Esophagus muscularis mucosa (tissue), 4 donors: Measurements from ENCODE around the gene ARID5B. TPM values are rescaled to one million over a fixed set of nuclear protein-coding genes. Genes with fewer than 3 reads are reported as not detected.

Source experiments
- DNase-seq: peaks from one replicate; pipeline ENCODE4 v3.0.0-alpha.2; 2017; ENCODE audit errors: extremely low spot score
- H3K27ac ChIP-seq, 4 donors: fragments of 200-600 bp; sonication (generic); replicated peaks in 1 of 4; 1 replicate in 3 of 4; 2 replicates in 1 of 4; pipeline ENCODE4 v1.5.1; 2016 to 2019; ENCODE audit warnings: mild to moderate bottlenecking in 1 of 4
- H3K27me3 ChIP-seq, 4 donors: fragments of 200-600 bp; sonication (generic); one replicate each; pipeline versions ENCODE4 v1.5.1 to v1.6.0; 2016 to 2019
- H3K36me3 ChIP-seq, 4 donors: fragments of 200-600 bp; sonication (generic); one replicate each; pipeline ENCODE4 v1.5.1; 2016 to 2019
- H3K4me1 ChIP-seq, 4 donors: fragments of 200-600 bp; sonication (generic); one replicate each; pipeline ENCODE4 v1.5.1; 2016 to 2019
- H3K4me3 ChIP-seq, 4 donors: fragments of 200-600 bp; sonication (generic); 1 replicate in 2 of 4; 2 replicates in 2 of 4; pipeline ENCODE4 v1.5.1; 2016 to 2019; ENCODE audit warnings: mild to moderate bottlenecking in 4 of 4, moderate library complexity in 1 of 4
- H3K9me3 ChIP-seq, 4 donors: fragments of 200-600 bp; sonication (generic); 1 replicate in 3 of 4; 2 replicates in 1 of 4; pipeline ENCODE4 v1.5.1; 2016 to 2019
- CTCF ChIP-seq, 3 experiments: fragments of 200-600 bp in 2 of 3; fragments of 450-650 bp in 1 of 3; sonication (generic) in 2 of 3; IDR thresholded peaks; one replicate each; pipeline ENCODE4 v1.5.1; 2017 to 2019; ENCODE audit warnings: antibody characterized with exemption in 3 of 3, mild to moderate bottlenecking in 2 of 3, moderate library complexity in 1 of 3
- EP300 ChIP-seq: sonication (generic); formaldehyde crosslinking; IDR thresholded peaks from one replicate; pipeline ENCODE4 v1.6.1; 2017; ENCODE audit warnings: antibody characterized with exemption
- POLR2A ChIP-seq: fragments of 450-650 bp; IDR thresholded peaks from one replicate; pipeline ENCODE4 v1.6.1; 2017; ENCODE audit warnings: antibody characterized with exemption, moderate library complexity, mild to moderate bottlenecking, low read depth
- POLR2AphosphoS5 ChIP-seq, 2 donors: sonication (generic); formaldehyde crosslinking; IDR thresholded peaks; one replicate each; pipeline ENCODE4 v1.6.1; 2017; ENCODE audit warnings: antibody characterized with exemption in 2 of 2
- WGBS: methylation state at CpG from one replicate; pipeline ENCODE4 v1.1.5; 2018; 5-methylcytosine and 5-hydroxymethylcytosine counted together
- intact Hi-C: fragments of 100-400 bp; cut with DNase I; formaldehyde crosslinking; loops from one replicate; pipeline ENCODE4 v1.15.1; 2023
- total RNA-seq, 4 donors: library from RNA; depleted of rRNA; stranded (reverse); fragments of >200 nt; gene quantifications; one replicate each; pipeline versions ENCODE4 v1.1.0 to v1.2.1, GENCODE V29; 2016

ARID5B gene
- total RNA-seq, 4 donors from 2014 or later: 33.6 to 150 (median 64.9) TPM

- intact Hi-C loops: no loop called here
Measured at GRCh38 chr10:61892961-61893360, 8.5 kb upstream of the ARID5B start.

GRCh38 chr10:61894133-61894532 is 7.4 kb upstream of the ARID5B start:
- no peaks in the 10 kb centered on the region for H3K36me3 ChIP-seq
- H3K4me3 ChIP-seq: no peak overlapping the region
- no peak overlapping the region for H3K27ac ChIP-seq
- 74% methylated on average over 4 of the region's 4 CpGs for WGBS
- intact Hi-C loops: no loop called here
- H3K4me1 ChIP-seq: peaks cover 12 to 23% (median 20%) of the 10 kb centered on the region in 4 donors
- DNase-seq: no peak
- TF ChIP-seq CTCF (IDR thresholded peaks at IDR 0.05): no peak
- no peak for TF ChIP-seq EP300
- TF ChIP-seq POLR2AphosphoS5 (IDR thresholded peaks at IDR 0.05): no peak
- TF ChIP-seq POLR2A: no peak
- no peaks in the 10 kb centered on the region for H3K9me3 ChIP-seq
- no peaks in the 10 kb centered on the region for H3K27me3 ChIP-seq

More at GRCh38 chr10:61892961-61893360, 8.5 kb upstream of the ARID5B start:
- TF ChIP-seq EP300 (no peak), POLR2A (no peak), CTCF (IDR thresholded peaks at IDR 0.05) (no peak), POLR2AphosphoS5 (IDR thresholded peaks at IDR 0.05) (no peak)
- H3K27me3 ChIP-seq: no peaks in the 10 kb centered on the region
- H3K4me3 ChIP-seq: no peak overlapping the region
- H3K27ac ChIP-seq: no peak overlapping the region
- 91% methylated on average over 4 of the region's 4 CpGs for WGBS
- no peaks in the 10 kb centered on the region for H3K9me3 ChIP-seq
- DNase-seq: no peak
- H3K36me3 ChIP-seq: no peaks in the 10 kb centered on the region
- peaks cover 10 to 13% (median 12%) of the 10 kb centered on the region in 4 donors for H3K4me1 ChIP-seq

- Histone ChIP-seq H3K4me3 (no peak overlapping the region), H3K36me3 (no peaks in the 10 kb centered on the region), H3K27me3 (no peaks in the 10 kb centered on the region), H3K27ac (no peak overlapping the region), H3K4me1 (peaks cover 20 to 40% (median 33%) of the 10 kb centered on the region in 4 donors), H3K9me3 (no peaks in the 10 kb centered on the region)
- TF ChIP-seq EP300 (no peak), POLR2A (no peak), POLR2AphosphoS5 (IDR thresholded peaks at IDR 0.05) (no peak), CTCF (IDR thresholded peaks at IDR 0.05) (no peak)
- no peak for DNase-seq
- 95% methylated on average over 6 of the region's 6 CpGs for WGBS
- intact Hi-C loops: loop anchor here (2.0 kb wide), 2 partner anchors 59 to 349 kb away; no protein-coding TSS in a partner anchor
Measured at GRCh38 chr10:61895898-61896600, 5.5 kb upstream of the ARID5B start.

GRCh38 chr10:61896854-61897661 is 4.4 kb upstream of the ARID5B start:
- Histone ChIP-seq H3K36me3 (no peaks in the 10 kb centered on the region), H3K27ac (peak overlapping the region; percentile 31 to 59 (median 49)), H3K9me3 (no peaks in the 10 kb centered on the region), H3K4me1 (peaks cover 20 to 41% (median 35%) of the 10 kb centered on the region in 4 donors), H3K4me3 (peak overlapping the region; percentile 46 to 53 (median 49)), H3K27me3 (no peaks in the 10 kb centered on the region)
- intact Hi-C loops: loop anchor here (2.0 kb wide), 2 partner anchors 60 to 348 kb away; no protein-coding TSS in a partner anchor
- DNase-seq: no peak
- TF ChIP-seq CTCF (IDR thresholded peaks at IDR 0.05) (peak; percentile 46 to 72 (median 56)), EP300 (no peak)
- 44% methylated on average over 21 of the region's 32 CpGs for WGBS
